GM12891 (cell line): ENCODE data around the gene ZNF79.

Experiments
- PAX5 ChIP-seq: IDR thresholded peaks from 2 replicates; pipeline ENCODE4 v1.6.1; 2011; ENCODE audit warnings: low read length, moderate library complexity, mild to moderate bottlenecking; ENCODE audit not compliant: insufficient read depth, severe bottlenecking
- POLR2AphosphoS5 ChIP-seq: IDR thresholded peaks from 2 replicates; pipeline ENCODE4 v1.6.1; 2011; ENCODE audit warnings: low read depth, low read length, control low read depth
- TAF1 ChIP-seq: IDR thresholded peaks from 2 replicates; pipeline ENCODE4 v1.6.1; 2011; ENCODE audit warnings: low read depth, low read length, control low read depth

- no peak for TF ChIP-seq TAF1
- TF ChIP-seq PAX5 = no peak
- TF ChIP-seq POLR2AphosphoS5 = no peak
These were observed 68.4 kb downstream of the ZNF79 start for GRCh38 chr9:127492616-127493015.
